ENCODE results near the gene CCDC82.

DNA sequence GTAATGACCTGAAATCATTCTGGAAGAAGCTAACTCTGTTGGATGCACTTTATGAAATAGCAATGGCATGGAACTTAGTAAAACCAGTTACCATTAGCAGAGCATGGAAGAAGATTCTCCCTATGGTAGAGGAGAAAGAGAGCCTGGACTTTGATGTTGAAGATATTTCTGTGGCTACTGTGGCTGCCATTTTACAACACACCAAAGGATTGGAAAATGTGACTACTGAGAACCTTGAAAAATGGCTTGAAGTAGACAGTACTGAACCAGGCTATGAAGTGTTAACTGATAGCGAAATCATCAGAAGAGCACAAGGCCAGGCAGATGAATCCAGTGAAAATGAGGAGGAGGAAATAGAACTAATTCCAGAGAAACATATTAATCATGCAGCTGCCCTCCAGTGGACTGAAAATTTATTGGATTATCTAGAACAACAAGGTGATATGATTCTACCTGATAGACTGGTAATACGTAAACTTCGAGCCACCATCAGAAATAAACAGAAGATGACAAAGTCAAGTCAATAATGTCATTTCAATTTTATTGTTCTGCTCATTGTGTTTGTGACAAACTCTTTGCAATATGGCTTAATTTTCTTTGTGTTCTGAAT lies 2.1 kb upstream of the CCDC82 start:
- no peak for TF ChIP-seq POLR2A (IDR thresholded peaks at IDR 0.05)
- TF ChIP-seq, protein P1, sequence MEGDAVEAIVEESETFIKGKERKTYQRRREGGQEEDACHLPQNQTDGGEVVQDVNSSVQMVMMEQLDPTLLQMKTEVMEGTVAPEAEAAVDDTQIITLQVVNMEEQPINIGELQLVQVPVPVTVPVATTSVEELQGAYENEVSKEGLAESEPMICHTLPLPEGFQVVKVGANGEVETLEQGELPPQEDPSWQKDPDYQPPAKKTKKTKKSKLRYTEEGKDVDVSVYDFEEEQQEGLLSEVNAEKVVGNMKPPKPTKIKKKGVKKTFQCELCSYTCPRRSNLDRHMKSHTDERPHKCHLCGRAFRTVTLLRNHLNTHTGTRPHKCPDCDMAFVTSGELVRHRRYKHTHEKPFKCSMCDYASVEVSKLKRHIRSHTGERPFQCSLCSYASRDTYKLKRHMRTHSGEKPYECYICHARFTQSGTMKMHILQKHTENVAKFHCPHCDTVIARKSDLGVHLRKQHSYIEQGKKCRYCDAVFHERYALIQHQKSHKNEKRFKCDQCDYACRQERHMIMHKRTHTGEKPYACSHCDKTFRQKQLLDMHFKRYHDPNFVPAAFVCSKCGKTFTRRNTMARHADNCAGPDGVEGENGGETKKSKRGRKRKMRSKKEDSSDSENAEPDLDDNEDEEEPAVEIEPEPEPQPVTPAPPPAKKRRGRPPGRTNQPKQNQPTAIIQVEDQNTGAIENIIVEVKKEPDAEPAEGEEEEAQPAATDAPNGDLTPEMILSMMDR (IDR thresholded peaks at IDR 0.05) = no peak
- no peak for TF ChIP-seq EP300 (IDR thresholded peaks at IDR 0.05)
